NCI-H2081 treated with DMSO at 0.1 percent for 48 hours (cell line): ENCODE measurements around the gene WWOX.

Experiments
- DNase-seq: peaks from one replicate; lab custom pipeline; 2025; lab: John Stamatoyannopoulos, UW

WWOX gene

GRCh38 chr16:78399384-78399783 is 299.9 kb downstream of the WWOX start:
- no peak for DNase-seq

DNA sequence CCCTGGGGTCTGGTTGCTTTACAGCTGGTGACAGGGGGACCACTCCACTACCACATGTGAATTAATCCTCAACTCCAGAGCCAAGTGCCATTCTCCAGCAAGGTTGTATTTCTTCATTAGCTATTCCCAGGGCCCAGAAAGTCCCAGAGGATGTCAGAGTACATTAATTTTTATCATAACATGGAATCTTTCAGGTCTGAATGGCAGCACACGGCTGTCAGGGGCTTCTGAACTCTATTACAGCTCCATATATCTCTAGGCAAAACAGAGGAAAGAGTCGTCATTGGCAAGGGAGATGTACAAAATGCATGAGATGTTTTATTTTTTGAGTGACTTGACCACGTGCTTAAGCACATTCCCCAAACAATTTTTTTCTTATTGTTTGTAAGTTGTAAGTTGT is 303.4 kb downstream of the WWOX start:
- no peak for DNase-seq

DNA sequence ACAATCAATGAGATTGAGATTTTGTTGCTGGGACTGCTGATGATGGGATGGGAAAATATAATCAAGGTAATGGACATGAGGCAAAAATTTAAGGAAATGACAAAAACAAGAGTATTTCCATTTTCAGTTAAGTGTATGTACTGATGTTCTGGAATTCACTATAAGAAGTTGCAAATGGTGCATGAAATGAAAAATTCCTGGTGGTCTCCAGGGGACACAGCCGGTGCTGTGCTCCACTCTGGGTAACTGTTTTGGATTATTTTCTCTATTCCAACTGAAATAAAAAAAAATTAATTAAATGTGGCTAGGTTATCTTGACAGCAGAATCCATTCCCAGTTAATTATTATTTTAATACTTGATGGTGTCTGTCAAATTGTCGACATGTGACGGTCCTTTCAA is 305.6 kb downstream of the WWOX start:
- DNase-seq, result no peak

DNA sequence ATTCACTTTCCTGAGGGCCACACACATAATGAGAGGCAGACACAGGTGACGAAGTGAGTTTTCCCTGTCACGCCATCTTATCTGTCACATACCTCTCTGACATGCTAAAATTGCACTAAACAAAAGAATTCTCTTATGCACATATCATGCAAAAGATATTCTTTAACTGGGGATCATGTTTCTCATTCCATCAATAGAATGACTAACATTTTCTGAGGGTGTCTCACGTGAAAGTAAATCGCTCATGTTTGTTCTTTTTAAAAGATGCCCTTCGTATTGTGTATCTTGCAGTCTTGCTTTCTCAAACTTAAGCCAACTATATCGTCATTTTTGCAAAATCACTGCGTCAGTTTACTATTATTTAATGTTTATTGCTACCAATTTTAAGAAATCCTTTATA is 306.4 kb downstream of the WWOX start:
- DNase-seq, result no peak

- no peak for DNase-seq
Measured at GRCh38 chr16:78407191-78407590, 307.7 kb downstream of the WWOX start.

- no peak for DNase-seq
Measured at GRCh38 chr16:78413651-78414050, 314.2 kb downstream of the WWOX start.

DNA sequence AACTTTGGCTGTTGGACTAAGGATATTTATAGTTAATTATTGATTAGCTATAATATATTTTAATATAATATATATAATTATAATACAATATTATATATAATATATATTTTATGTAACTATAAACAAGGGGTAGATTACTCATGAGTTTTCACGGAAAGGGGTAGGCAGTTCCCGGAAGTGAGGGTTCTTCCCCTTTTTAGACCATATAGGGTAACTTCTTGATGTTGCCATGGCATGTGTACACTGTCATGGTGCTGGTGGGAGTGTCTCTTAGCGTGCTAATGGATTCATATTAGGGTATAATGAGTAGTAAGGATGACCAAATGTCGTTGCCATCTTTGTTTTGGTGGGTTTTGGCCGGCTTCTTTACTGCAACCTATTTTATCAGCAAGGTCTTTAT is 315.6 kb downstream of the WWOX start:
- no peak for DNase-seq

GRCh38 chr16:78415669-78416068 is 316.2 kb downstream of the WWOX start:
- DNase-seq, result no peak

DNA sequence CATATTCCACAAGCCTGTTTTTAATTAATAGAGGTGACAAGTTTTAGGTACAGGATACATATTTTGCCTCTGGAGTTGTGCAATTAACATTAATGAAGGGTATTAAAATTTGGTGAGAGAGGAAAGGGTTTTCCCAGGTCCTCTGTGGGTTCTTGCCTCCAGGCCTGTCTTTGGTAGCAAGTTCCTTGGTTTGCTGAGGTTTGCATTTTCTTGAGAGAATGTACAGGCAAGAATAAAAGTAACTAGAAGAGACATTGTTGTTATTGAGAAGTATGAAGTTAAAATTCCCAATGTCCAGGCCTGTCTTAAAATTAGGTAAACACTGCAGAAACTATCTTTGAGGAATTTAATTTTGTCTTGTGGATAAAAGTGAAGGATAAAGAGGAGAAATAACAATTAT is 316.9 kb downstream of the WWOX start:
- DNase-seq, result no peak

GRCh38 chr16:78421181-78421708 is 321.8 kb downstream of the WWOX start:
- DNase-seq, result no peak

DNA sequence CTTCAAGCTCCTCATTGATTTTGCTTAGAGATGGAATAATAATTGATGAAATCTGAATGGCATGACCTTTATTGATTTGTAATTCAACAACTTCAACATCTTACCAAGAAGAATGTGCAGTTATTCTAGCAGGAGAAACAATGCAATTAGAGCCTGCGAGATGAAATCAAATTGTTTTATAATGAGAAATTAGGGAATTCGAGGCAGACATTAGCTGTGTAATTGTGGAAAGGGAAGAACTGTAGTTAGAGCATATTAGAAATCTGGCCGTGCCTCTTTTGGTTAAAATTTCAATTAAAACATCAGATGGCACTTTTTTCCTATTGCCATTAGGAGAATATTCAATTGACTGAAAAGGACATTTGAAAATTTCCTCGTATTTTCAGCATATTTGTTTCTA is 325.8 kb downstream of the WWOX start:
- no peak for DNase-seq

GRCh38 chr16:78425891-78426510 is 326.5 kb downstream of the WWOX start:
- DNase-seq, result no peak

DNA sequence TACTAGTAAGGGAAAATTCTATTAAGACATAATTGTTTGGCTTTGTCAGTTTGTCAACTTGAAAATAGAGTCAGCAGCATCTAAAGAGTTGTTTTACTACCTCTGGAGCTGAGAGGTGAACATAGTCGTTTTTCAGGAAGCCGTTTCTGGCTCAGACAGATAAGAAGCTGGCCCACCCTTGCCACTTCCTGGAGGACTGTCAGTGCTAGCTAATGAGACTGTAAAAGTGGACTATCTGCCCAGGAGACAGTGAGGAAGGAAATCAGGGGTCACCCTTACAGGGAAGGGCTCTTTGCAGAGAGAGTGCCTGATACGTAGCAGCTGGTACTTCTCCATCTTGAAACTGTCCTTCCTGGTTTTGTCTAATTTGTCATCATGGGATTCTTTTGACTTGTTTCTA is 328.7 kb downstream of the WWOX start:
- DNase-seq, result no peak

DNA sequence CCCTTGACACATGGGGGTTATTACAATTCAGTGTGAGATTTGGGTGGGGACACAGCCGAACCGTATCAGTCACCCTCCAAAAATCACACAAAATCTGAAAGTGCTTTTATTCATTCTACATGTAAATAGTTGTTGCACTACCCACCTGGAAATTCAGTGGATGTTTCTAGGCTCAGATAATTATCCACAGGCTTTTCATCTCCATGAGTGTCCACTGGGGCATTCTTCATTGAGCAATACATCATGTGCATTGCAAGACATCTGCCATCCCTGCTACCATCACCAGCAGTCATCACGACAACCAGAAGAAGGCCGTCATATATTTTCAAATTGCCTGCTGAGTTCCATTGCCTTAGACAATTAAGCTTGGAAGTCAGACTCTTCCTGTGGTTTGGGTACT is 330.8 kb downstream of the WWOX start:
- no peak for DNase-seq

DNA sequence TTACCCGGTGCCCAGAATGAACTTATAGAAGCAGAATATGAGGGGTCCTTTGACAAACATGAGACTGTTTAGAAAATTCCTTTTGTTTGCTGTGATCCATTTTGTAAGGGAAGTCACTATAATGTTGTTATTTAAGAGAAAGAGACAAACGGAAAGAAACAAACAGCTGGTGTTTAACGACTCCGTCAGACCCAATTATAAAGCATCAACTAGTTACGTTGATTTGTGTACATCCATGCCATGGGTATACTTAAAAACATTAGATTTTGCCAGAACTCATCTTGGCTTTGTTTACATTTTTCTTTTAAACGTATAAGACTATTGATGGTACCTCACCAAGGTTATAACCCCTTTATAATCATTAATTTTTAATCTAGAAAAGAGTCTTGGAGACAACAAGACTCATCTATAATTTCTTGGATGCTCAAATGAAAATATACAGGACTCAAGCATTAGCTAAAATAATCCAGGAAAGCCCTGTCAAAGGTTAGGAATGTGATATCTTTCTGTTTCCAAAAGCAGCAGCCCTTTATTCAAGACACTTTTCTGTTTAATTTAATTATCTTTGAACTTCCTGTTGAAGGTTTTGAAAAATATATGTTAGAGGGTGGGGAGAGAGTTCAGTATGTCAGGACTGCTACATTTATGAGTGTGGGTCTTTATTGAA is 331.7 kb downstream of the WWOX start:
- no peak for DNase-seq

DNA sequence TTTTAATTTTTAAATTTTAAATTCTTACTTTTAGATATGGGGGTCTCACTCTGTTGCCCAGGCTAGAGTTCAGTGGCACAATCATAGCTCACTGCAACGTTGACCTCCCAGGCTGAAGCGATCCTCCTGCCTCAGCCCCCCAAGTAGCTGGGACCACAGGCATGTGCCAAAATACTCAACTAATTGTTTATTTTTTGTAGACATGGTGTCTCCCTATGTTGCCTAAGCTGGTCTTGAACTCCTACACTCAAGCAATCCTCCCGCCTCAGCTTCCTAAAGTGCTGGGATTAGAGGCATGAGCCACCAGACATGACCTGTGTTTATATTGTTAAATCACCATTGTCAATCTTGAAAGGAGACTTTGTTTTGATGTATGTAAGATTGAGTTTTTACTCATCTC is 332.2 kb downstream of the WWOX start:
- no peak for DNase-seq

DNA sequence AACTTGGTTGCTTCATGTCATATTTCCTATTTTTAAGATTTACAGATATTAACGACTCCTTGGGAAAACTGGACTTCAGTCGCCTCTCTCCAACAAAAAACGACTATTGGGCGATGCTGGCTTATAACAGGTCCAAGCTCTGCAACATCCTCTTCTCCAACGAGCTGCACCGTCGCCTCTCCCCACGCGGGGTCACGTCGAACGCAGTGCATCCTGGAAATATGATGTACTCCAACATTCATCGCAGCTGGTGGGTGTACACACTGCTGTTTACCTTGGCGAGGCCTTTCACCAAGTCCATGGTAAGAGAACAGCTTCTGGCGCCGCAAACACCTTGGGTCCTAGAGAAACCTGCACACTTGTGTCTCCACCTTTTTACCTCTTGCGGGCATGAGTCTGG is 333.0 kb downstream of the WWOX start:
- DNase-seq, result no peak

DNA sequence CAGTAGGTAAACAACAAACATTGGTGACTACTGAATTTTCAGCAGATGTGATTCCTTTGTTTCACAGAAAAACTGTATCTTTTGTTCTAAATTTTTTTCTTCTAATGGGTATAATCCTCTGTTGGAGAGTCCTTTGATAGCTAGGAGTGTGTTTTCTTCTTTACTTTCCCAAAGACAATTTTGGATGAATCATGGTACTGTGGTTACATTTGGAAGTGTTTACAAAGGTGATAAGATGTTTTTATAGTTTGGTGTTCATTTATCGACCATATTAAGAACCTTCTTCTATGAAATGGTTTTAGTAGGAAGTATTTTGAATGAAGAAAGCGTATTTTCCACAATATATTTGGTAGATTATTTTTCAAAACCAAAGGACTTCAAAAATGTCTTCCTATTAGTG is 333.7 kb downstream of the WWOX start:
- DNase-seq, result no peak

DNA sequence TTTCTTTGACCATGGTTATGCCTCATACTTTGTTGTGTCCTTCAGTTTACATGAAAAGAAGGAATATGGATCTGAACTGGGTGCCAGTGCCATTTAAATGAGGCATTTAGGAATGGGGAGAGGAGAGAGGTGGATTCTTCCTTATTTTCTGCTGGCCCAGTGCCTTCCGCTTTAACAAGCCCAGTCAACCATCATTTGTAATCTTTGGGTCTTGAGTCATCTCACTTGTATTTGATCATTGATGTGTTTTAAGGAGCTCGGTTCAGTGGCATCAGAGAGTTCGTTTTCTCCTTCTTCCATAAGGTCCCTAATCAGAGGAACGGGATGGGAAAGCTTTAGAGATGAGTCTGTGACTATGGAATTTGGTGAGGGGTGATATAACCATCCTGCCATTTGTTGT is 334.9 kb downstream of the WWOX start:
- DNase-seq, result no peak

DNA sequence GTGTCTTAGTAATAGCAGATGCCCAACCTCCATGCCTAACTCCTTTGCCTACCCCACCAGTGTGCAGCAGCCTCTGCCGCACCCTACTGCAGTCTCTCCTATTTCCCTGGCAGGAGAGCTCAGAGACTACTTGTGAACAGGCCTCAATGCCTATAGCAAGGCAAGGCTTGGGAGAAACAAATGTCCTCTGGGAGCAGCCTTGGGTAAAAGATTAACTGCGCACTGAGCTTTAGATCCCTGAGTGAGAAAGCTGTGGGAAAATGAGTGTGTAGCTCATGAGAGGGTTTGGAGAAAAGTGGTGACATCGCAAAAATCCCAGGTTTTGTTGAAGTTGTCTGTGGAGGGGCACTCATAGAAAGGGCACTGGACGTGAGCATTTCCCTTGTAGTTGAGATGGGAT is 335.8 kb downstream of the WWOX start:
- DNase-seq, result no peak

- no peak for DNase-seq
Measured at GRCh38 chr16:78436023-78436422, 336.6 kb downstream of the WWOX start.

- DNase-seq, result no peak
Measured at GRCh38 chr16:78436846-78437245, 337.4 kb downstream of the WWOX start.

DNA sequence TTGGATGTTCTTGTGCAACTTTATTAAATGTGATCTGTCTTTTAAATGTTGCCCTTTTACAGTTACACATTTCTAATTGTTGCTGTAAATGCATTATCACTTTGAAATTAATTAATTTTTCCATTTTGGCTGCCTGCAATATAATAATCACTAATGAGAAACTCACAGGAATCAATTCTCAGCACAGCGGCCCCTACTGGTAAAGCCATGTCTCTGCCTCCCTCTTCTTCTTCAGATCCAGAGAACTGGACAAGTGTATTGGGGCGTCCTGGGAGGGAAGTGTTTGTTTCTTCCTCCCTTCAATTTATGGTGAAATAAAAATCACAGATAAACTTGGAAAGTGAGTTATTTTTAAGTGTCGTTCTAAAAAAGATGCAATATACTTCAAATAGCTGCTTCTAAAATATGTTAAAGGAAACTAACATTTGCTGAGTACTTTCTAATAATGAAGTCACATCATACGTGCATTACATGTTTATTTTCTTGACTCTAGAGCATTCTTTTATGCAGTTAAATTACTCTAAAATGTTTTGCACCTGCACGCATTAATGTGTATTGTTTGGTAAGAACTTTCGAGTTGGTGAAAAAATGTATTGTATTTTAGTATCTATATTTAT is 338.0 kb downstream of the WWOX start:
- DNase-seq, result no peak

- DNase-seq, result no peak
Measured at GRCh38 chr16:78438219-78438618, 338.8 kb downstream of the WWOX start.
